Ascending aorta (tissue), 2 donors: ENCODE measurements around the gene NETO2. TPM values are rescaled to one million over a fixed set of nuclear protein-coding genes. Genes with fewer than 3 reads are reported as not detected.

Experiments
- DNase-seq, 2 donors: peaks; one replicate each; pipeline ENCODE4 v3.0.0-alpha.2; 2019; ENCODE audit warnings: low spot score in 2 of 2
- H3K27ac ChIP-seq, 2 donors: fragments of 200-600 bp; sonication (generic); one replicate each; pipeline ENCODE4 v1.5.1; 2016 to 2017; ENCODE audit warnings: mild to moderate bottlenecking in 1 of 2
- H3K27me3 ChIP-seq: fragments of 200-600 bp; sonication (generic); one replicate; pipeline ENCODE4 v1.5.1; 2017
- H3K36me3 ChIP-seq, 2 donors: fragments of 200-600 bp; sonication (generic); one replicate each; pipeline ENCODE4 v1.5.1; 2016
- H3K4me1 ChIP-seq, 2 donors: fragments of 200-600 bp; sonication (generic); one replicate each; pipeline ENCODE4 v1.5.1; 2016 to 2017; ENCODE audit warnings: mild to moderate bottlenecking in 1 of 2
- H3K4me3 ChIP-seq, 2 donors: fragments of 200-600 bp; sonication (generic); one replicate each; pipeline ENCODE4 v1.5.1; 2016 to 2017; ENCODE audit warnings: mild to moderate bottlenecking in 1 of 2
- H3K9me3 ChIP-seq, 2 donors: fragments of 200-600 bp; sonication (generic); one replicate each; pipeline ENCODE4 v1.5.1; 2016
- intact Hi-C: fragments of 100-400 bp; cut with DNase I; formaldehyde crosslinking; loops from one replicate; pipeline ENCODE4 v1.15.1; 2023
- total RNA-seq: library from RNA; depleted of rRNA; stranded (reverse); fragments of >200 nt; gene quantifications from one replicate; pipeline ENCODE4 v1.1.0, GENCODE V29; 2016
- TF ChIP-seq, protein P1 (sequence below), 3 experiments: fragments of 200-600 bp in 2 of 3; fragments of 450-650 bp in 1 of 3; sonication (generic) in 2 of 3; IDR thresholded peaks; one replicate each; pipeline ENCODE4 v1.5.1; 2016 to 2019; ENCODE audit warnings: antibody characterized with exemption in 3 of 3, mild to moderate bottlenecking in 1 of 3, moderate library complexity in 1 of 3

NETO2 gene
- total RNA-seq, 1 donor from 2014 or later, result 5.9 TPM

DNA sequence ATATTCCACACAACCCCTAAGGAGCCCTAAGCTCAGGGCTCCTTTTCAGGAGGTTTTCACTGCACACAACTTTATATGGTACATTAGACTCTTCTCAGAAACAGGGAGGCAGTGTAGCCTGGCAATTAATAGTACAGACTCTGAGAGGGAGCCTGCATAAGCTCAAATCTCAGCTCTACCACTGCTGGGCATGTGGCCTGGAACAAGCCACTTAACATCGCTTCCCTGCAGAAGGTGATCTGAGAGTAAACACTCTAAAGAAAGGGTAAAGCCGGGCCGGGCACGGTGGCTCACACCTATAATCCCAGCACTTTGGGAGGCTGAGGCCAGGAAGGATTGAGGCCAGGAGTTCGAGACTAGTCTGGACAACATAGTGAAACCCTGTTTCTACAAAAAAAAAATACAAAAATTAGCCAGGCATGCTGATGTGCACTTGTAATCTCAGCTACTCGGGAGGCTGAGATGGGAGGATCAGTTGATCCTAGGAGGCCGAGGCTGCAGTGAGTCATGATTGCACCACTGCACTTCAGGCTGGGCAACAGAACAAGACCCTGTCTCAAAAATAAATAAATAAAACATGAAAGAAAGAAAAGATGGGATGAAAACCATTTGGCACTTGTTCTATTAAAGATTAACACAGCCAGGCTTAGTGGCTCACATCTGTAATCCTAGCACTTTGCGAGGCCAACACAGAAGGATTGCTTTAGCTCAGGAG lies 99.6 kb downstream of the NETO2 start:
- TF ChIP-seq, protein P1, sequence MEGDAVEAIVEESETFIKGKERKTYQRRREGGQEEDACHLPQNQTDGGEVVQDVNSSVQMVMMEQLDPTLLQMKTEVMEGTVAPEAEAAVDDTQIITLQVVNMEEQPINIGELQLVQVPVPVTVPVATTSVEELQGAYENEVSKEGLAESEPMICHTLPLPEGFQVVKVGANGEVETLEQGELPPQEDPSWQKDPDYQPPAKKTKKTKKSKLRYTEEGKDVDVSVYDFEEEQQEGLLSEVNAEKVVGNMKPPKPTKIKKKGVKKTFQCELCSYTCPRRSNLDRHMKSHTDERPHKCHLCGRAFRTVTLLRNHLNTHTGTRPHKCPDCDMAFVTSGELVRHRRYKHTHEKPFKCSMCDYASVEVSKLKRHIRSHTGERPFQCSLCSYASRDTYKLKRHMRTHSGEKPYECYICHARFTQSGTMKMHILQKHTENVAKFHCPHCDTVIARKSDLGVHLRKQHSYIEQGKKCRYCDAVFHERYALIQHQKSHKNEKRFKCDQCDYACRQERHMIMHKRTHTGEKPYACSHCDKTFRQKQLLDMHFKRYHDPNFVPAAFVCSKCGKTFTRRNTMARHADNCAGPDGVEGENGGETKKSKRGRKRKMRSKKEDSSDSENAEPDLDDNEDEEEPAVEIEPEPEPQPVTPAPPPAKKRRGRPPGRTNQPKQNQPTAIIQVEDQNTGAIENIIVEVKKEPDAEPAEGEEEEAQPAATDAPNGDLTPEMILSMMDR (IDR thresholded peaks at IDR 0.05), result no peak
- DNase-seq, result no peak

DNA sequence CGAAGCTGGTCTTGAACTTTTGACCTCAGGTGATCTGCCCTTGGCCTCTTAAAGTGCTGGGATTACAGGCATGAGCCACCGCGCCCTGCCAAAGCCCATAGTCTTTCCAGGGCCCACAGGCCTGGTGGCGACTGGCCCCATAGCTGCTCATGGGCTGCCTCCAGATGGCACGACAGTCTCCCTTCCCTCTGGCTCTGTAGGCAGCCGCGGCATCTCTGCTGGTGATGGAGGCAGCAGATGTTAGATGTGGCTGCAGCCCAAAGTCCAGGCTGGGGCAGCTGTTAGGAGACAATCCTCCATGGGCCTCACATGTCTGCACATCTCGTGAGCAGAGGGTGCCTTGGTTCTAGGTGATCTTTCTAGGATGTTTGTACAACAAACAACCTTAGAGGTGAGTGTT lies 100.5 kb downstream of the NETO2 start:
- H3K27me3 ChIP-seq, result no peaks in the 10 kb centered on the region
- intact Hi-C loops, result loop anchor here (10.0 kb wide), 1 partner anchor 422 kb away; the partner anchor contains the start of genes ITFG1 and PHKB
- H3K27ac ChIP-seq, result no peak overlapping the region
- no peaks in the 10 kb centered on the region for H3K9me3 ChIP-seq
- DNase-seq, result no peak
- TF ChIP-seq, protein P1 (IDR thresholded peaks at IDR 0.05), result no peak
- H3K4me3 ChIP-seq, result no peak overlapping the region
- no peaks in the 10 kb centered on the region for H3K36me3 ChIP-seq
- no peaks in the 10 kb centered on the region for H3K4me1 ChIP-seq

More for the DNA sequence above, 99.6 kb downstream of the NETO2 start:
- Histone ChIP-seq H3K27ac (no peak overlapping the region), H3K4me3 (no peak overlapping the region), H3K36me3 (no peaks in the 10 kb centered on the region), H3K4me1 (no peaks in the 10 kb centered on the region), H3K27me3 (no peaks in the 10 kb centered on the region), H3K9me3 (no peaks in the 10 kb centered on the region)
- intact Hi-C loops, result loop anchor here (10.0 kb wide), 1 partner anchor 421 kb away; the partner anchor contains the start of genes ITFG1 and PHKB

DNA sequence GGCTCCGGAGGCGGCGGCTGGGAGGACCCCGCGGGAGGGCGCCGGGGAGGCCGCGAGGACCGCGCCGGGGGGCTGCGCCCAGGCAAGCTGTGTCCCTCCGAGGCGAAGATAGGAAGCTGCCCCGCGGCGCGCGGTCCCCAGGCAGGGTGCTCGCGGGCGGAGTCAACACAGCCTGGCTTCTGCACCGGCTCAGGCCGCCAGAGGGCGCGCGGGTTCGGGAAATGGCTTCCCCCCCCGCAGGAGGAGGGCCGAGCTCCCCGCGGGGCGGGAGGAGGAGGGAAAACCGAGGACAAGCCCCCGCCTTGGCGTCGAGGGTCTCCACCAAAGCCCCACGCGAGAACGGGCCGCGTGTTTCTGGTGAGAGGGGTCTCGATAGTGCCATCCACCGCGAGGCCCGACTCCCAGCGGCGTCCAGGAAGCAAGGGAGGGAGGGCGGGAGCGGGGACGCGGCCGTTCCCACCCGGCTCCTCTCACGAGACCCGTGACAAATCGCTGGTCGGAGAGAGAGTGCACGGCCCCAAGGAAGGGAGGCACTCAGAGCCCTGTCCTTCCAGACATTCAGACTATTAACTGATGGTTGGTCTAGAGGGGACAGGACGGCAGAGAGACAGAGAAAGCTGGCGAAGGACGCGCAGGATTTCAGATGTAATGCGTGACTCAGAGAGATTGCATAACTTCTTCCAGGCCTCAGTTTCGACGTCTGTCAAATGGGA lies 105.8 kb downstream of the NETO2 start:
- peak overlapping the region; percentile 61 to 74 for H3K4me3 ChIP-seq

DNA sequence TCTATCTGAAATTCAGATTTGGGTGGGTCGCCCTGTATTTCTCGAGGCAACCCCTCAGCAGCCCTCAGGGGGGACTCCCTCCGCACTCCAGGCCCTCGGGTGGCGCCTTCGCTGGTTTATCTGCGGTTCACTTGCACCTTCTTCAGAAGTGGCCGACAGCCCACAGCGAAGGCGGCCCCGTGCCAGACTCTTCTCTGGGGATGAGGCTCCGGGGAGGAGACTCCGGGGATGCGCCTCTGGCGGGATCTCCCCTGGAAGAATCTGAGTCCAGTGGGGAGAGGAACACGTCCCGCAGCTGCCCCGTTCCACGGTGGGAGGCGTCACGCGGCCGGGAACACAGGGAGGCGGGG lies 106.4 kb downstream of the NETO2 start:
- intact Hi-C loops, result loop anchor here (2.0 to 10.0 kb wide), 4 partner anchors 105 to 1350 kb away; partner anchors contain the start of genes NETO2 and SIAH1
- DNase-seq, result no peak
- Histone ChIP-seq H3K27me3 (no peaks in the 10 kb centered on the region), H3K4me3 (peak overlapping the region; percentile 61 to 74), H3K4me1 (no peaks in the 10 kb centered on the region), H3K36me3 (no peaks in the 10 kb centered on the region), H3K27ac (peak overlapping the region in 1 of 2 donors; percentile 19), H3K9me3 (no peaks in the 10 kb centered on the region)
- TF ChIP-seq, protein P1 (IDR thresholded peaks at IDR 0.05), result no peak

More for the DNA sequence above, 105.8 kb downstream of the NETO2 start:
- H3K36me3 ChIP-seq, result no peaks in the 10 kb centered on the region
- H3K27ac ChIP-seq, result peak overlapping the region in 1 of 2 donors; percentile 19
- H3K27me3 ChIP-seq, result no peaks in the 10 kb centered on the region
- intact Hi-C loops, result loop anchor here (2.0 to 10.0 kb wide), 5 partner anchors 65 to 1349 kb away; partner anchors contain the start of genes DNAJA2, NETO2 and SIAH1
- DNase-seq, result peak; percentile 56 to 94
- no peaks in the 10 kb centered on the region for H3K4me1 ChIP-seq
- TF ChIP-seq, protein P1 (IDR thresholded peaks at IDR 0.05), result peak; percentile 89 to 96 (median 93)
- no peaks in the 10 kb centered on the region for H3K9me3 ChIP-seq

DNA sequence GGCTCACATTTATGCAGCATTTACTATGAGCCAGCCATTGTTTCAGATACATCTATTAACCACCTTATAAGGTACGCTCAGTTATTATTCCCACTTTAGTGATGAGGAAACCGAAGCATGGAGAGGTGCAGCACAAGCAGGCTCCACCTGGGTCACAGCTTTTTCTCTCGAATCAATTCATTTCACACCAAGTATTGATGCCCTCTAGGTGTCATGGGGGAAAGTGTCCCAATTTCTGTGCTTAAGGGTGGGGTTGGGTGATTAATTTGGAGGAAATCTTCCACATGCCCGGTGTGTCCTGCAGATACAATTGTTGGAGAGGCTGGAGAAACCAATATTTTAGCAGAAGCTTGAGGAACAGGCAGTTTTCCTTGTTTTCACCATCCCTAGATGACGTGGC lies 107.5 kb downstream of the NETO2 start:
- intact Hi-C loops, result loop anchor here (2.0 to 10.0 kb wide), 4 partner anchors 106 to 1351 kb away; partner anchors contain the start of genes NETO2 and SIAH1
- Histone ChIP-seq H3K4me1 (no peaks in the 10 kb centered on the region), H3K36me3 (no peaks in the 10 kb centered on the region), H3K27ac (no peak overlapping the region), H3K27me3 (no peaks in the 10 kb centered on the region), H3K9me3 (no peaks in the 10 kb centered on the region), H3K4me3 (no peak overlapping the region)
- no peak for DNase-seq
- TF ChIP-seq, protein P1 (IDR thresholded peaks at IDR 0.05), result no peak
